NB4 (cell line): Measurements from ENCODE around the gene METTL24.

Experiments
- POLR2A ChIP-seq: IDR thresholded peaks from 2 replicates; pipeline ENCODE4 v1.6.1; 2011; ENCODE audit warnings: mild to moderate bottlenecking; ENCODE audit not compliant: insufficient read length; ENCODE audit errors: extremely low read depth
- TF ChIP-seq, protein P1 (sequence below): IDR thresholded peaks from 2 replicates; pipeline ENCODE4 v1.6.1; 2011; ENCODE audit warnings: low read depth, low read length

DNA sequence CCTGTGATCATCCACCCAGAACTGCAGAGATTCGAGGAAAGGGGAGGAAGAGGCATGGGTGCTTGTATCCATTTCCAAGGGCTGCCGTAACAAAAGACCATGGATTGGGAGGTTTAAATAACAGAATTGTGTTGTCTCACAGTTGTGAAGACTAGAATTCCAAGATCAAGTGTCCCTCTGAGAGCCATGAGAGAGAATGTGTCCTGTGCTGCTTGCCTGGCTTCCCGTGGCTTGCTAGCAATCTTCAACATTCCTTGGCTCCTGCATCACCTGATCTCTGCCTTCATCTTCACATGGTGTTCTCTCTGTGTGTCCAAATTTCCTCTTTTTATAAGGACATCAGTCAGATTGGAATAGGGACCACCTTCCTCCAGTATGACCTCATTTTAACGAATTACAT is 108.1 kb downstream of the METTL24 start:
- no peak for TF ChIP-seq POLR2A
- TF ChIP-seq, protein P1, sequence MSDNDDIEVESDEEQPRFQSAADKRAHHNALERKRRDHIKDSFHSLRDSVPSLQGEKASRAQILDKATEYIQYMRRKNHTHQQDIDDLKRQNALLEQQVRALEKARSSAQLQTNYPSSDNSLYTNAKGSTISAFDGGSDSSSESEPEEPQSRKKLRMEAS: no peak
